Measurements from ENCODE around the gene LRRC75A.

- TF ChIP-seq GATA2 (IDR thresholded peaks at IDR 0.05; ENCODE audit: low read depth, low read length) (no peak), GATA3 (IDR thresholded peaks at IDR 0.05; ENCODE audit: low read depth, low read length) (no peak)
These were observed 26.1 kb downstream of the LRRC75A start for GRCh38 chr17:16465861-16466338.

Measured in SH-SY5Y (cell line).